CD14-positive monocyte (primary cell): ENCODE data around the gene ELFN1. TPM values are rescaled to one million over a fixed set of nuclear protein-coding genes. Genes with fewer than 3 reads are reported as not detected.

Source experiments
- DNase-seq, 3 donors: peaks; one replicate each; pipeline ENCODE4 v3.0.0-alpha.2; 2011 to 2022
- H2AFZ ChIP-seq: 2 replicates; pipeline ENCODE4 v1.6.0; 2012; ENCODE audit warnings: mild to moderate bottlenecking, low read depth, low read length, inconsistent platforms; ENCODE audit not compliant: insufficient read depth, poor library complexity, severe bottlenecking
- H3K27ac ChIP-seq, 2 donors: 1 replicate in 1 of 2; 2 replicates in 1 of 2; pipeline ENCODE4 v1.5.1; 2012 to 2013; ENCODE audit warnings: low read length in 2 of 2, control low read depth in 1 of 2, inconsistent platforms in 1 of 2, low read depth in 1 of 2, mild to moderate bottlenecking in 1 of 2
- H3K27me3 ChIP-seq, 2 donors: one replicate each; pipeline versions ENCODE4 v1.6.0 to v1.6.1; 2011 to 2013; ENCODE audit warnings: low read length in 2 of 2; ENCODE audit not compliant: control insufficient read depth in 2 of 2, insufficient read depth in 2 of 2
- H3K36me3 ChIP-seq, 2 donors: replicated peaks in 1 of 2; 1 replicate in 1 of 2; 2 replicates in 1 of 2; pipeline versions ENCODE4 v1.5.1 to v1.6.1; 2012 to 2013; ENCODE audit warnings: low read length in 2 of 2, control low read depth in 1 of 2, inconsistent platforms in 1 of 2, mild to moderate bottlenecking in 1 of 2; ENCODE audit not compliant: insufficient read depth in 2 of 2, control insufficient read depth in 1 of 2
- H3K4me1 ChIP-seq, 2 donors: 1 replicate in 1 of 2; 2 replicates in 1 of 2; pipeline versions ENCODE4 v1.5.1 to v1.6.1; 2012 to 2013; ENCODE audit warnings: low read length in 2 of 2, control low read depth in 1 of 2, inconsistent platforms in 1 of 2, mild to moderate bottlenecking in 1 of 2, moderate library complexity in 1 of 2; ENCODE audit not compliant: insufficient read depth in 2 of 2, control insufficient read depth in 1 of 2
- H3K4me2 ChIP-seq: replicated peaks from 2 replicates; pipeline ENCODE3; 2012; ENCODE audit warnings: low read length, moderate library complexity, mild to moderate bottlenecking; ENCODE audit not compliant: poor library complexity, severe bottlenecking; ENCODE audit errors: extremely low read depth
- H3K4me3 ChIP-seq, 3 experiments: fragments of 200-600 bp in 1 of 3; sonication (generic) in 1 of 3; replicated peaks in 1 of 3; 1 replicate in 2 of 3; 2 replicates in 1 of 3; pipeline ENCODE4 v1.5.1; 2011 to 2013; ENCODE audit warnings: low read length in 3 of 3, mild to moderate bottlenecking in 3 of 3, control low read depth in 2 of 3, low read depth in 2 of 3, inconsistent platforms in 1 of 3, moderate library complexity in 1 of 3
- H3K79me2 ChIP-seq: 2 replicates; pipeline ENCODE4 v1.6.0; 2012; ENCODE audit warnings: mild to moderate bottlenecking, control low read depth, inconsistent platforms, low read length, moderate library complexity; ENCODE audit not compliant: insufficient read depth
- H3K9ac ChIP-seq: 2 replicates; pipeline ENCODE4 v1.6.0; 2017; ENCODE audit warnings: low read length, mild to moderate bottlenecking; ENCODE audit not compliant: insufficient read depth, poor library complexity, severe bottlenecking
- H3K9me3 ChIP-seq, 2 donors: replicated peaks in 1 of 2; 1 replicate in 1 of 2; 2 replicates in 1 of 2; pipeline versions ENCODE4 v1.5.1 to v1.6.1; 2012 to 2013; ENCODE audit warnings: low read length in 2 of 2, control low read depth in 1 of 2; ENCODE audit not compliant: control insufficient read depth in 1 of 2, insufficient read depth in 1 of 2
- H4K20me1 ChIP-seq: 2 replicates; pipeline ENCODE4 v1.6.0; 2012; ENCODE audit warnings: mild to moderate bottlenecking, low read length, control low read depth, moderate library complexity; ENCODE audit not compliant: insufficient read depth
- H3K27ac Mint-ChIP-seq, 7 donors: one replicate each; pipeline ENCODE4 v1.8.0; 2020; ENCODE audit warnings: mild to moderate bottlenecking in 7 of 7, mixed read lengths in 7 of 7, moderate library complexity in 6 of 7, inconsistent platforms in 2 of 7
- H3K27me3 Mint-ChIP-seq, 3 donors: one replicate each; pipeline ENCODE4 v1.8.0; 2021 to 2022; ENCODE audit warnings: low read depth in 3 of 3, mild to moderate bottlenecking in 3 of 3, mixed read lengths in 3 of 3, moderate library complexity in 3 of 3, inconsistent platforms in 1 of 3
- H3K36me3 Mint-ChIP-seq, 2 donors: one replicate each; pipeline ENCODE4 v1.8.0; 2020; ENCODE audit warnings: mixed read lengths in 2 of 2, inconsistent platforms in 1 of 2, mild to moderate bottlenecking in 1 of 2
- H3K4me1 Mint-ChIP-seq: one replicate; pipeline ENCODE4 v1.8.0; 2020; ENCODE audit warnings: mild to moderate bottlenecking, mixed read lengths
- H3K4me3 Mint-ChIP-seq, 2 donors: one replicate each; pipeline ENCODE4 v1.8.0; 2020; ENCODE audit warnings: mild to moderate bottlenecking in 2 of 2, mixed read lengths in 2 of 2, moderate library complexity in 1 of 2
- H3K9me3 Mint-ChIP-seq, 7 donors: one replicate each; pipeline ENCODE4 v1.8.0; 2020 to 2022; ENCODE audit warnings: mixed read lengths in 7 of 7, mild to moderate bottlenecking in 6 of 7, moderate library complexity in 6 of 7, inconsistent platforms in 2 of 7
- WGBS: methylation state at CpG from one replicate; pipeline ENCODE4 v1.1.5; 2013; ENCODE audit warnings: missing lambda C conversion rate; ENCODE audit not compliant: insufficient coverage; 5-methylcytosine and 5-hydroxymethylcytosine counted together
- intact Hi-C, 2 donors: fragments of 100-400 bp; cut with micrococcal nuclease; formaldehyde crosslinking; loops; one replicate each; pipeline versions ENCODE4 v1.15.0 to v1.15.1; 2023
- polyA plus RNA-seq, 3 donors: library from polyadenylated mRNA; depleted of rRNA in 1 of 3; unstranded in 2 of 3; stranded (reverse) in 1 of 3; fragments of 300-500 nt in 2 of 3; fragments of >200 nt in 1 of 3; fragmentation: Illumina TruSeq in 2 of 3; gene quantifications; 1 replicate in 2 of 3; 2 replicates in 1 of 3; pipeline ENCODE4 v1.2.3, GENCODE V29; 2012 to 2021
- TF ChIP-seq, protein P1 (sequence below): fragments of 200-600 bp; IDR thresholded peaks from one replicate; pipeline ENCODE4 v1.8.0; 2022; ENCODE audit warnings: antibody characterized with exemption, mild to moderate bottlenecking

ELFN1 gene
- polyA plus RNA-seq, 3 donors: not detected

DNA sequence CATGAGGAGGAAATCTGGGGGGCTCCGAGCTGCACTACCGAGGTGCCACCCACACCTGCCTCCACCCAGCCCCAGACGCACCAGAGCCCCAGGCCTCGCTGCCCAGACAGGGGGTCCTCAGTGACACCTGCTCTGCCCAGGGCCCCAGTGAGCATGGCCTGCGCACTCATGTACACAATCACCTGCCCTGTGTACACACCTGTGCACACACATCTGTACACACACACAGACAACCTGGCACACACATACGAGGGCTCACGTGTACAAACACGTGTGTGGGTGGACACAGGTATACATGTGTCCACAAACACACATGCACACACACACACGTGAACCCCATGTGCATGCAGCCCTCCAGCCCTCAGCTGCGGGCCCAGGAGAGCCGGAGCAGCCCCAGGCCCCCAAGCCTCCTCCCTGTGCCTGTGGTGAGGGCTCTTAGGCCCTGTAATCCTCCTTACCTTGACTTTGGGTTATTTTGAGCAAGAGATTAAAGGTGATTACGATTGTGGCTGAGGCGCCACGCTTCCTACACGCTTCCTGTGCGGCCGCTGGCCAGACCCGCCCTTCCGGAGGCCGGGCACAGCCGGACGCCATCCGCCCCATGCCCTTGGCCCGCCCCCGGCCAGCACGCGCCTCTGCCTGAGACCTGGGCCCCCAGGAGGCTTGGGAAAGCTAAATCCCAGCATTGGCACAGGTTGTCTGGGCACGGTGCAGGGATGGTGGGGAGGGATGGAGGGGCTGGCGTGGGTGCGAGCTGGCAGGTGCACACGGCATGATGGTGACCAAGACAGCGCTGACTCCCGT, 71.9 kb downstream of the ELFN1 start:
- peak overlapping the region; percentile 21 for H3K9ac ChIP-seq
- peak in 2 of 3 donors; percentile 1 to 5 for DNase-seq
- no peaks in the 10 kb centered on the region for H4K20me1 ChIP-seq
- H3K27me3 ChIP-seq: no peaks in the 10 kb centered on the region
- H3K27me3 Mint-ChIP-seq: peaks cover 14 to 22% (median 18%) of the 10 kb centered on the region in 3 donors
- TF ChIP-seq, protein P1, sequence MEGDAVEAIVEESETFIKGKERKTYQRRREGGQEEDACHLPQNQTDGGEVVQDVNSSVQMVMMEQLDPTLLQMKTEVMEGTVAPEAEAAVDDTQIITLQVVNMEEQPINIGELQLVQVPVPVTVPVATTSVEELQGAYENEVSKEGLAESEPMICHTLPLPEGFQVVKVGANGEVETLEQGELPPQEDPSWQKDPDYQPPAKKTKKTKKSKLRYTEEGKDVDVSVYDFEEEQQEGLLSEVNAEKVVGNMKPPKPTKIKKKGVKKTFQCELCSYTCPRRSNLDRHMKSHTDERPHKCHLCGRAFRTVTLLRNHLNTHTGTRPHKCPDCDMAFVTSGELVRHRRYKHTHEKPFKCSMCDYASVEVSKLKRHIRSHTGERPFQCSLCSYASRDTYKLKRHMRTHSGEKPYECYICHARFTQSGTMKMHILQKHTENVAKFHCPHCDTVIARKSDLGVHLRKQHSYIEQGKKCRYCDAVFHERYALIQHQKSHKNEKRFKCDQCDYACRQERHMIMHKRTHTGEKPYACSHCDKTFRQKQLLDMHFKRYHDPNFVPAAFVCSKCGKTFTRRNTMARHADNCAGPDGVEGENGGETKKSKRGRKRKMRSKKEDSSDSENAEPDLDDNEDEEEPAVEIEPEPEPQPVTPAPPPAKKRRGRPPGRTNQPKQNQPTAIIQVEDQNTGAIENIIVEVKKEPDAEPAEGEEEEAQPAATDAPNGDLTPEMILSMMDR: no peak
- H3K4me3 ChIP-seq: peak overlapping the region; percentile 4 to 66 (median 6)
- H3K79me2 ChIP-seq: no peaks in the 10 kb centered on the region
- intact Hi-C loops: no loop called here
- 52% methylated on average over 22 of the region's 33 CpGs for WGBS
- peaks cover 0 to 5% of the 10 kb centered on the region in 2 donors for H3K9me3 ChIP-seq
- H3K36me3 Mint-ChIP-seq: no peaks in the 10 kb centered on the region
- H3K36me3 ChIP-seq: no peaks in the 10 kb centered on the region
- peak overlapping the region in 3 of 7 donors; percentile 40 to 61 (median 41) for H3K27ac Mint-ChIP-seq
- peaks cover 13 to 32% of the 10 kb centered on the region in 2 donors for H3K4me1 ChIP-seq
- H3K4me3 Mint-ChIP-seq: peak overlapping the region; percentile 60 to 81
- peaks cover 23% of the 10 kb centered on the region for H3K4me1 Mint-ChIP-seq
- H3K27ac ChIP-seq: no peak overlapping the region
- H2AFZ ChIP-seq: peak overlapping the region; percentile 78
- peaks cover 0 to 16% (median 2%) of the 10 kb centered on the region in 7 donors for H3K9me3 Mint-ChIP-seq
- H3K4me2 ChIP-seq: peak overlapping the region; percentile 71

DNA sequence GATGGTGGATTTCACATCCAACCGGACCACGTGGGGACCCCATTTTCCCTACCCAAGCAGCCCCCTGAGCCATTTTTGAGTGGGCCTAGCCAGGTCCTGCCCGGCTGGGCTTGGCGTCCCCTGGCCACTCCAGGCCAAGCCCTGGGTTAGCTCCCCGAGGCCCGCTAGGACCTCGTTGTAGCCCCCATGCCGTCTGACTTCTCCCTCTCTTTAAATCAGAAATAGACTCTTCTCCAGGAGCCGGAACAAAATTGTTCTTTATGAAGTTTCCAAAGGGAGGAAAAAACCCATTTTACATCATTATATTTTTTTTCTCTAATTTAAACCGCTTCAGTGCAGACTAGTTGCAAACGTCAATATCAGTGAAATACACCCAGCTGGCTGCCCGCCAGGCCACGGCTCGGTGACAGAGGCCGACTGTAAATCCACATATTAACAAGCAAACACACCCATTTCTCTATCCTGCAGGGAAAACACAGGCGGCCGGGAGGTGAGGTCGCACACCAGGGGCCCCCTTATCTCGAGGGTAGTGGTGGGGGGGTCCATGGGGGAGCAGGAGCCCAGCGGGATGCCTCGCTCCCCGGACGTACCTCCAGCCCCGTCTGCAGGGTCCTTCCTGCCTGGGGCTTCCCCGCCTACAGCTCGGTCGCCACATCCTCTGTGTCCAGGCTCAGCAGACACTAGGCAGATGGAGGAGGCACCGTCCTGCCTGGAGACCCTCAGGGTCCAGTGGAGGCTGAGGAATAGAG, 72.7 kb downstream of the ELFN1 start:
- WGBS: 30% methylated on average over 22 of the region's 28 CpGs
- no peak overlapping the region for H3K27ac ChIP-seq
- H3K4me3 ChIP-seq: peak overlapping the region in 2 of 3 experiments; percentile 4 to 66
- peak overlapping the region; percentile 21 for H3K9ac ChIP-seq
- Mint-ChIP-seq H3K36me3 (no peaks in the 10 kb centered on the region), H3K9me3 (peaks cover 0 to 17% (median 2%) of the 10 kb centered on the region in 7 donors), H3K27me3 (peaks cover 13 to 23% (median 16%) of the 10 kb centered on the region in 3 donors), H3K4me3 (peak overlapping the region; percentile 60 to 81), H3K4me1 (peaks cover 23% of the 10 kb centered on the region), H3K27ac (peak overlapping the region in 2 of 7 donors; percentile 18 to 79)
- peak overlapping the region; percentile 71 for H3K4me2 ChIP-seq
- H4K20me1 ChIP-seq: no peaks in the 10 kb centered on the region
- H2AFZ ChIP-seq: peak overlapping the region; percentile 78
- peaks cover 13 to 32% of the 10 kb centered on the region in 2 donors for H3K4me1 ChIP-seq
- no peaks in the 10 kb centered on the region for H3K79me2 ChIP-seq
- H3K9me3 ChIP-seq: peaks cover 0 to 5% of the 10 kb centered on the region in 2 donors
- intact Hi-C loops: no loop called here
- DNase-seq: peak in 1 of 3 donors; percentile 3
- TF ChIP-seq, protein P1: no peak
- H3K27me3 ChIP-seq: no peaks in the 10 kb centered on the region
- no peaks in the 10 kb centered on the region for H3K36me3 ChIP-seq
